ENCODE data around the gene CP.

DNA sequence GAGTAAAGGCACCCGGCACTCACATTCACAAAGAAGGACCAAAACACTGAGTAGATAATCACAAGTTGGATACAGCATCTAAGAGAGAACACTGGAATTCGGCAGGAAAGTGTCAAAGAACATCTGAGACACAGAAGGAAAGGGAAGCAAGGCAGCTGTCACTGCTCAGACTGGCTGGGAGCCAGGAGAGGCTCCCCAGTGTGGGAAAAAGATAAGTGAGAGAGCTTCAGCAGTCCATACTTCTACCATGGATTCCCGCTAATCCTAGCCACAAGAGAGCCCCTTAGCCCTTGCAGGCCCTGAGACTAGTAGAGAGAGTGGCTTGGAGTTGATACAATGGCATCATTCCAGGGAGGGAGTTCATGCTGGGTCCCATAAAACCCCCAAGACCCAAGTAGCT lies 36.7 kb upstream of the CP start:
- TF ChIP-seq, protein P1, sequence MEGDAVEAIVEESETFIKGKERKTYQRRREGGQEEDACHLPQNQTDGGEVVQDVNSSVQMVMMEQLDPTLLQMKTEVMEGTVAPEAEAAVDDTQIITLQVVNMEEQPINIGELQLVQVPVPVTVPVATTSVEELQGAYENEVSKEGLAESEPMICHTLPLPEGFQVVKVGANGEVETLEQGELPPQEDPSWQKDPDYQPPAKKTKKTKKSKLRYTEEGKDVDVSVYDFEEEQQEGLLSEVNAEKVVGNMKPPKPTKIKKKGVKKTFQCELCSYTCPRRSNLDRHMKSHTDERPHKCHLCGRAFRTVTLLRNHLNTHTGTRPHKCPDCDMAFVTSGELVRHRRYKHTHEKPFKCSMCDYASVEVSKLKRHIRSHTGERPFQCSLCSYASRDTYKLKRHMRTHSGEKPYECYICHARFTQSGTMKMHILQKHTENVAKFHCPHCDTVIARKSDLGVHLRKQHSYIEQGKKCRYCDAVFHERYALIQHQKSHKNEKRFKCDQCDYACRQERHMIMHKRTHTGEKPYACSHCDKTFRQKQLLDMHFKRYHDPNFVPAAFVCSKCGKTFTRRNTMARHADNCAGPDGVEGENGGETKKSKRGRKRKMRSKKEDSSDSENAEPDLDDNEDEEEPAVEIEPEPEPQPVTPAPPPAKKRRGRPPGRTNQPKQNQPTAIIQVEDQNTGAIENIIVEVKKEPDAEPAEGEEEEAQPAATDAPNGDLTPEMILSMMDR (IDR thresholded peaks at IDR 0.05), result no peak
- TF ChIP-seq EP300 (IDR thresholded peaks at IDR 0.05) (no peak), POLR2A (IDR thresholded peaks at IDR 0.05) (no peak), POLR2AphosphoS5 (IDR thresholded peaks at IDR 0.05) (no peak)
